ENCODE results near the gene LYRM7.
"Not testable (repeated sequence)": the region's sequence is repeated elsewhere in the genome, so short reads cannot be mapped to it uniquely, and the experiment has no call there.

LYRM7 gene

DNA sequence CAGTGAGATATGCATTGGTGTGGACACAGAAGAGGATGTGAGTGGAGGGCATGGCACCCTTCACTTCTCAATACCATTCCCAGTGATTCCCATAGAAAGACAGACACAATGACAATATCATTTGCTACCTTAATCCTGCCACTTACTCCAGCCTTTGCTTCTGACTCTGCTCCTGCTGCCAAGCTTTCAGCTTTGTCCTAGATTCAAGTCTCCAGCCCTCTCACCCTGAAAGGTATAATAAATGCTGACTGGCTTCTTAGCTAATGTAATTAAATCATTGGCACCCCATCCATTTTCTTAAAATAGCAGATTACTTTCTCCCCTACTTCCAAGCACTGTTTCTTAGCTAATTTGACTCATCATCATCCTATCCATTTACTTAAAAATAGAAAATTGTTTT, 52.0 kb downstream of the LYRM7 start:
- DNase-seq: no peak

DNA sequence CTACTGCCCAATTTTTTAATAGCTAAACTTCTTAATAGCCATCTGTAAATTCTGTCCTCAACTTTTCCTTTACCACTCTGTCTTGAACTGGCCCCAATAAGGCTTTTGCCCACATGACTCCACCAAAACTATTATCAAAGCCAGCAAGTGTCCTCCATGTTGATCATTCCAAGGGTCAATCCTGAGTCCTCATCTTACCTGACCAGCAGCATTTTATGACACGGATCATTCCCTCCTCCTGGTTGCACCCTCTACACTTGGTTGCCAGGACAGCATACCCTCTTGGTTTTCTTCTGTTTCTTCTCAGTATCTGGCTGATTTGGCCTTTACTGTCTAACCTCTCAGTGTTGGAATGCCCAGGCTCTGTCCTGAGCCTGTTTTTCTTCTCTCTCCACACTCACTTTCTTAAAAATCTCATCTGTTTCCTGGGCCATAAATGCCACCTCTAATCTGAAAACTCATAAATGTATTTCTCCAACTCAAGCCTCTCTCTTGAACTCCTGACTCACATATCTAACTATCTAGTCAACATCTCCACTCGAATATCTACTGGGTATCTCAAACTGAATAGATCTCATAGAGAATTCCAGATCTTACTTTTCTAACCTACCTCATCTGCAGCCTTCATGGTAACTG, 53.1 kb downstream of the LYRM7 start:
- no peak for DNase-seq

DNA sequence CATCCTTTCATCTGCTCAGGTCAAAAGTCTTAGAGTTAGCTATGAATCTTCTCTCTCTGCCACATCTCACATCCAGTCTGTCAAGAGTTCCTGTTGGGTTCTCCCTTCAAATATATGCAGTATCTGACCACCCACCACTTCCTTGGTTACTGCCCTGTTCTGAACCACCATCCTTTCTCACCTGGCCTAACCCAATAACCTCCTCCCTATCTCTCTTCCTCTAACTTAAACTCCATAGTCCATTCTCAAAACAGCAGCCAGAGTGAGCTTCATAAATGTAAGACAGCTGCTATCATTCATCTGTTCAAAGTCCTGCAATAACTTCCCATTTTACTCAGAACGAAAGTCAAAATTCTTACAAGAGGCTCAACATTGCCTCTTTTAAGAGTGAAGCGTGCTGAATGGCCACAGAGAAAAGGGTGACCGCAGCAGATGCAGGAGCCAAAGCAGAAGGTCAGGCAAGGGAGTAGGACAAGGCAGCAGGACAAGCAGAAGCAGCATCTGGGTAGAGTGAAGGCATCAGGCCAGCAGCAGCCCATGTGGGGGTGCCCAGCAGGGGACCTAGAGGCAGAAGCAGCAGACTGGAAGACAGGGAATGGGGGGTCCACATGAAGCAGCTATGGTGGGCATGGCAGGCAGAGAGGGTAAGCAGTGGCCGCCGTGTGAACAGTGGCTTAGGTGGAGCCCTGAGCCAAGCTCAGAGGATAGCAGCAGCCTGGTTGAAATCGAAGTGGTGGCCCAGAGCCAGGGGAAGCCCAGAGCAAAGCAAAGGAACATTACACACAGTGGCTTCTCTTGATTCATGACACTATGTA, 53.9 kb downstream of the LYRM7 start:
- no peak for DNase-seq

DNA sequence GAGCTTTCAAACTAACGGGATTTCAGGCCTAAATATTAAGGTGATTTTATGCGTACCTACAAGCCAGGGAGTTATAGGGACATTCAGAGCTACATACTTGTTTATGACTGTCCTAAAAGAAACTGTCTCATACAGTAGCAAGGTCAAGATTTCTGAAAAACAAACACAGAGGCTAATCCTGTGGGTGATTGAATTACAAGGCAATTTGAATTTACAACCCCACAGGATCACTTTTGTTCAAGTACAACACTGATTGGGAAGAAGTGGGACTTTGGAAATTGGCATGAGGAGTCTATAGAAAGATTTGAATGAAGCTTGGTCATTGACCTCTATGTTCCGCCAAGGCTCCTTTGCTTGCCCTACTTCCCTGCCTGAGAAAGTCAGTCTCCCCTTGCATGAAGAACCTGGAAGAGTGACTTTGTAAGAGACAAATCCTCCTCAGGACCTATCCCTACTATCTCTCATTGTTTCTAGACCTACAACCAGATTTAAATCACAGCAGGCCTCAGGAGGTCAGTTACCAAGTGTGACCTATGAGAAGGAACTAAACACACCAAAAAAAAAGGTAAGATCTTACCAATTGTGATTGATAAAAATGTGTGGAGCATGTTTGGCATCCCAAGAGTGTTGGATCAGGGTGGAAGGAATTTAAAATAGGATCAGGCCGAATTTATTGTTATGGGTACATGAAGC, 54.7 kb downstream of the LYRM7 start:
- no peak for DNase-seq

DNA sequence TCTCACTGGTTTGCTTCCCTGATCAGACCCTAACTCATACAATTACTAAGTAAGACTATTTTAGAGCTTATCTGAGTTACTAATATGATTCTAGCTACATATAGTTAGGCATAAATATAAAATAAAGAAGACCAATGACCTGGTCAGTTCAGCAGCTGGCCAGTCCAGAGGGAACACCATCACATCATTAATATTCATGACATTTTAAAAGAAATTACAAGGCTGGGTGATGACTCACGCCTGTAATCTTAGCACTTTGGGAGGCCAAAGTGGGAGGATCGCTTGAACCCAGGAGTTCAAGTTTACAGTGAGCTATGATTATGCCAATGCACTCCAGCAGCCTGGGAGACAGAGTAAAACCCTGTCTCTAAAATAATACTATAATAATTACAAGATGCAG, 56.2 kb downstream of the LYRM7 start:
- DNase-seq: no peak

DNA sequence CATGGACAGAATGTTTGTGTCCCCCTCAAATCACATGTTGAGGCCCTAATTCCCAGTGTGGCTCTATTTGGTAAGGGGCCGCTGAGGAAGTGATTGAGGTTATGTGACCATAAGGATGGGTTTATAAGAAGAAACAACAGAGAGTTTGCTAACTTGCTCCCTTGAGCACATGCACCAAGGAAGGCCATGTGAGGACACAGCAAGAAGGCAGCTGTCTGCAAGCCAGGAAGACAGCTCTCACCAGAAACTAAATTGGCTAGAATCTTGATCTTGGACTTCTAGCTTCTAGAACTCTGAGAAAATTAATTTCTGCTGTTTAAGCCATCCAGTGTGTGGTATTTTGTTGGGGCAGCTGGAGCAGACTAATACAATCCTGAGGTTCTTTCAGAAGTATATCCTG, 57.9 kb downstream of the LYRM7 start:
- no peak for DNase-seq

DNA sequence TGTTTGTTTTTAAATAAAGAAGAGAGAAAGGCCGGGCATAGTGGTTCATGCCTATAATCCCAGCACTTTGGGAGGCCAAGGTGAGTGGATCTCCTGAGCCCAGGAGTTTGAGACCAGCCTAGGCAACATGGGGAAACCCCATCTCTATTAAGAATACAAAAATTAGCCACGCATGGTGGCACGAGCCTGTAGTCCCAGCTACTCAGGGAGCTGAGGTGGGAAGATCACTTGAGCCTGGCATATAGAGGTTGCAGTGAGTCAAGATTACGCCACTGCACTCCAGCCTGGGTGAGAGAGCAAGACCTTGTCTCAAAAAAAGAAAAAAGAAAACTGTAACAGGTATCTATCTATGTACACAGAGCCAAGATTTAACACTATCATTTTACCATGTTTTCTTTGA, 58.9 kb downstream of the LYRM7 start:
- no peak for DNase-seq

DNA sequence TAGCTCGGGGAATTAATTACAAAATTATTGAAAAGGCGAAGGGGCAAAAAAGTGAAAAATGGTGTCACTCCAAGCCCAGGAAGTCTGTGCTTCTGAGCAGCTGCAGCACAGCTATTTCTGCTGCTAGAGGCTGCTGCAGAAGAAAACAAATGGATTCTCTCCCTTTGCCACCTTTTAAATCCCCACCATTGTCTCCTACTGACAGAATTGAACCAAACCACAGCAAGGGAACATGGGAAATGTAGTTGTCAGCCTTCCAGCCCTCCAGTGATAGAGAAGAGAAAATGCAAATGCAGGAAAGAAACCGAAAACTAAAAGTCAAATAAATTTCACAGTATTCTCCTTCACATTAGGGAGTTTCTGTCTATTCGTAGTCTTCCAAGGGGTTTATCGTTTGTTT, 59.7 kb downstream of the LYRM7 start:
- DNase-seq: no peak

DNA sequence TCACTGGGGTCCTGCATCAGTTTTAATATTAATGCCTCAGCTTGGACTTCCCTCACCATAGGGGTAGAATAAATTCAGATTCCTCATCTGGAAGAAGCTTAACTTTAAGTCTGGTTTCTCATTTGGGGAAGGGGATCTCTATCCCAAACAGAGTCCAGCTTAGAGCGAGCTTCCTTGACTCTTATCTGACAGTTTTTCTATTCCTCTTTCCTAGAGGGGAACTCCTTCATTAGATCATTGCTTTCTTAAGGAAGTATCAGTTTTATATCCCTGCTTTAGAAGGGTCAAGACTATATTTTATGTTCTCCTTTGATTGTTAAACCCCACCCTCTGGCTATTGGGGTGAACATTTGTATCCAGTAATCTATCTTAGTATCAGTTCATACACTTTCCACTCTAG, 68.9 kb downstream of the LYRM7 start:
- DNase-seq: no peak

DNA sequence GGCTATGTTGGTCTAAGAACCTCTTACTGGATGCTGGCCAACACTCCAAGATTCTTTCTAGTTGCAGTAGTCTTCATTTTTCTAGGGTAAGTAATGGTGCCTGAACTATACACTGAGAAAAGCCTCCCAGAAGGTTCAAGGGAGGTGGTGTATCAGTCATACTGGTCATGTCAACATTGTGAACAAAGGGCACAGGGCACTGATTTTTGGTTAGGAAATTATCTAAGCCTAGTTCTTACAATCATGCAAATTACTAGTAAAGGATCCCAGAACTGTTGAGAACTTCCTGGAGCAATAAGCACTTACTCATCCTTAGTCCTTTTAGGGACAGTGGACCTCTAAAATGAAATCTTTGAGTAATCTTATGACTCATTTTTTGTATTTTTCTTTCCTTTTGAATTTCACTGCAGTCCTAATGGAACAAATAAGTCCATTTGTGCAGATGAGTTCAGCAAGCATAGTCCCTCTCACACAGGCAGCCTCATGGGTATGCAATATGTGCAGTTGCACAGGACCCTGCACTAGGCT, 72.0 kb downstream of the LYRM7 start:
- DNase-seq: no peak

DNA sequence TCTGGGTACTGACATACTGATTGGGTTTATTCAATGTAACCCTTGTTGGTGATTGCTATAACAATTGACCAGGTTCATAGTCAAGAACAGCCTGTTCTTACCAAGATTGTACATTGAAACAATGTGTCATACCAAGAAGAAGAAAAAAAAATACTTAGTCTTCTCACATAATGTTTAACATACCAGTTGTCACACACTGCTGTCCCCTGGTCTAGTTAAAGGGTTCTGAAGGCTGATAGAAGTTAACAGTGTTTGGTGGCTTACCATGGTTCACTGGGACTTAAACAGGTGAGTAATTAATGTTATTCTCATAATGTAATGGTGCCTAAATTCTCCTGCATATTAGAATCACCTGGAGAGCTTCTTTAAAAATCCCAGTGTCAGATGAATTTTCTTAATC, 74.6 kb downstream of the LYRM7 start:
- DNase-seq: no peak

DNA sequence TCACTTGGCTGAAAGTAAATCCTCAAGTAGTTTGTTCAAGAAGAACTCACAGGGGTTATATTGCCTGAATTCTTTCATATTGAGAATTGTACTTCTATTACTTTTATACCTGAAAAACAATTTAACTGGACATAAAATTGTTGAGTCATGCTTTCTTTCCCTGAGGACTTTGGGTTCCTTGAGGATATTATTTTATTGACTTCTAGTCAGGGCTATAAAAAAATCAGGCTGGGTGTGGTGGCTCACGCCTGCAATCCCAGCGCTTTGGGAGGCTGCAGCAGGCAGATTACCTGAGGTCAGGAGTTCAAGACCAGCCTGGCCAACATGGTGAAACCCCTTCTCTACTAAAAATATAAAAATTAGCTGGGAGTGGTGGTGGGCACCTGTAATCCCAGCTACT, 75.2 kb downstream of the LYRM7 start:
- DNase-seq: no peak

DNA sequence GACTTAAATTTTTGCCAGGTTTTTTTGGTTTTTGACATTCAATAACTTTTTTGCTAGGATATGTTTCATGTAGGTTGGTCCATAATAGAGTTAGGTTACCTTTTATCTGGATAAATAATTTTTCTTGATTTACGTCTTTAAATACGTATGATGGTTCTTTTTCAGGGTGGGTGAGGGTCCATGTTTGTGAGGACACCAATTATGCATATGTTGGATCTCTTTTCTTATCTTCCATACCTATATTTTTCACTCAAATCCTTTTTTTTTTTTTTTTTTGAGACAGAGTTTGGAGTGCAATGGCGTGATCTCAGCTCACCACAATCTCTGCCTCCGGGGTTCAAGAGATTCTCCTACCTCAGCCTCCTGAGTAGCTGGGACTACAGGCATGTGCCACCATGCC, 75.8 kb downstream of the LYRM7 start:
- DNase-seq: no peak

DNA sequence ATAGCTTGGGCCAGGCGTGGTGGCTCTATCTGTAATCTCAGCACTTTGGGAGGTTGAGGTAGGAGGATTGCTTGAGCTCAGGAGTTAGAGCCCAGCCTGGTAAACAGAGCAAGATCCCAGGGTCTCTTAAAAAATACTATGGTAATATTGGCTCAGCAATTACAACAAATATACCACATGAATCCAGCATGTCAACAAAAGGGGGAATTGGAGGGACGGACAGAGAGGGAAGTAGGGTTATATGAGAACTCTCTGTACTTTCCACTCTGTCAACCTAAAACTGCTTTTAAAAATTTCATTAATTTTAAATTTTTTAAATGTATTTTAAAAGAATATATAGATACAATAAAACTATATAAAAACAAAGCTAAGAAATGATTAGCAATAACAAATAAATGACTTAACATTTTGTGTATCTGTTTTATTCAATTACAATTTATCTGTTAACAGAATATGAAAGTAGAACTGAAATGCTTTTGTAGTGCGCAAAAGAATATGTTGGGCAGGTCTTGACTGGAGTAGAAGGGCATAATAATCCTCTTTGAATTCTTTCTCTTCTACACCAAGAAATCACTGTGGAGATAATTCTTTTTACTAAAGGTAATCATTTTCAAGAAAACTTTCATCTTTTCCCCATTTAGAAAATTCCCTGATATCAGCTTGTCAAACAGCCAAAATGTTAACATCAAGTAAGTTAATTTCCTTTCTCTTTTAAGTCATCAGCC, 80.2 kb downstream of the LYRM7 start:
- DNase-seq: no peak

DNA sequence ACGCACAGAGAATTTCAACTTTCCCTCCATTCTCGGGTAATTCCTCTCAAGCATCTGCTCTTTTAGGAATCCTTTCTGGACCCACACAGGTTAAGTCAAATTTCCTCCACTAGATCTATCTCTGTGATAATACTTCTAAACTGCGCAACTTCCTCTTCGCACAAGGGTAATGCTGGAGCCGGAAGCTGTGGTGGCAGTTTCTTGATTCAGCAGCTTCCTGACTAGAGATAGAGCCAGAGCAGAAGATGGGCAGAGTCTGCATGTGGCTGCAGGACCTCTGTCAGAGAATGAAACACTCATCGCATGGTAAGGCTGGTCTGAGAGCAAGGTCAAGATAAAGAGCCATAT, 82.1 kb downstream of the LYRM7 start:
- DNase-seq: peak; percentile 18 to 62 (median 40)

DNA sequence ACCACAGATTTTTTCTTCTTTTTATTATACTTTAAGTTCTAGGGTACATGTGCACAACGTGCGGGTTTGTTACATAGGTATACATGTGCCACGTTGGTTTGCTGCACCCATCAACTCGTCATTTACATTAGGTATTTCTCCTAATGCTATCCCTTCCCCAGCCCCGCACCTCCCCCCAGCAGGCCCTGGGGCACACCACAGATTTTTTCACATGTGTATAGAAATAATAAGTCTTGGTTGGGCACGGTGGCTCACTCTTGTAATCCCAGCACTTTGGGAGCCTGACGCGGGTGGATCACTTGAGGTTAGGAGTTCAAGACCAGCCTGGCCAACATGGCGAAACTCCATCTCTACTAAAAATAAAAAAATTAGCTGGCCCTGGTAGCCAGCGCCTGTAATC, 83.3 kb downstream of the LYRM7 start:
- DNase-seq: not testable (repeated sequence)

DNA sequence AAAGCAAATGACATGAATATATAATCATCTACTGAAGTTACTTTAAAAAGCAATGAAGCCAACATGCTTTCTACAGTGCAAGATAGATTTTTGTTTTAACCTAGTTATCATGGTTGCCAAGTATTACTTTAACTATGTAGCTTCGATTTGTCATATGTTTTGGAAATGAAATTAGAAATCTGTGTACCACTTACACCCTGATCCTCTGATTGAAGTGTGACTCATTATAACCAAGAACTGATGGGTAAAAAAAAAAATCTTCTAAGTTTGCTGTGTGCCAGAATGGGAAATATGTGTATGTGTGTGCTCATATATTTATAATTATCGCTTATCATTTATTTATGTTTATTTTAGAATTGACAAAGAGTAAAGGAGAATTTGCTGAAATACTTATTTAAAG, 84.0 kb downstream of the LYRM7 start:
- DNase-seq: no peak

All from activated CD4-positive, CD25-positive, alpha-beta regulatory T cell (primary cell).